Ishikawa (cell line): ENCODE measurements around the gene CHADL.

Experiments
- CEBPB ChIP-seq: IDR thresholded peaks from 2 replicates; pipeline ENCODE4 v1.6.1; 2012
- CREB1 ChIP-seq: IDR thresholded peaks from 2 replicates; pipeline ENCODE4 v1.6.1; 2012; ENCODE audit warnings: low read depth
- EGR1 ChIP-seq: IDR thresholded peaks from 2 replicates; pipeline ENCODE4 v1.6.1; 2012
- EP300 ChIP-seq: IDR thresholded peaks from 2 replicates; pipeline ENCODE4 v1.6.1; 2012; ENCODE audit warnings: borderline replicate concordance
- FOXM1 ChIP-seq: IDR thresholded peaks from 2 replicates; pipeline ENCODE4 v1.6.1; 2012; ENCODE audit warnings: low read depth, borderline replicate concordance
- NFIC ChIP-seq: IDR thresholded peaks from 2 replicates; pipeline ENCODE4 v1.6.1; 2012
- RAD21 ChIP-seq: IDR thresholded peaks from 2 replicates; pipeline ENCODE4 v1.6.1; 2012; ENCODE audit warnings: low read depth
- TAF1 ChIP-seq: IDR thresholded peaks from 2 replicates; pipeline ENCODE4 v1.6.1; 2012; ENCODE audit warnings: low read depth, mild to moderate bottlenecking
- YY1 ChIP-seq: IDR thresholded peaks from 2 replicates; pipeline ENCODE4 v1.6.1; 2012; ENCODE audit warnings: low read depth
- TF ChIP-seq, protein P1 (sequence below): IDR thresholded peaks from 2 replicates; pipeline ENCODE4 v1.6.1; 2012
- TF ChIP-seq, protein P2 (sequence below): IDR thresholded peaks from 2 replicates; pipeline ENCODE4 v1.6.1; 2012
- TF ChIP-seq, protein P3 (sequence below): IDR thresholded peaks from 2 replicates; pipeline ENCODE4 v1.6.1; 2012; ENCODE audit warnings: low read depth, mild to moderate bottlenecking

DNA sequence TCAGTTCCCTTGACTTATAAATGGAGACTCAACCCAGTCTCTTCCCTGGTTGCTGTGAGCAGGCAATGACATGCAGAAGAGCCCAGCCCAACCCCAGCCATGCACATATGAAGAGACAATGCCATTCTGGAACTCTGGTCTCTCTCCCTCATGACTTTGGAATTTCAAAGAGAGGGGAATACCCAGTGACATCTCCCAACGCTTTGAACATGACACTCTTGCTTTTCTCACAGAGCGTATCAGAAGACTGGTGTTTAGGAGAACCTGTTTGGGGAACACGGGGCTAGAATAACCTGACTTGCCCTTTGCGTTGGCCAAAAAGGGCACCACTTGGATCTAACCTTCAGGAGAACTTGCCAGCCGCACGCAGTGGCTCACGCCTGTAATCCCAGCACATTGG, 32.4 kb upstream of the CHADL start:
- TF ChIP-seq NFIC = no peak
- no peak for TF ChIP-seq EP300
- TF ChIP-seq EGR1 = no peak
- TF ChIP-seq YY1 = no peak
- no peak for TF ChIP-seq RAD21
- TF ChIP-seq CREB1 = no peak
- no peak for TF ChIP-seq FOXM1
- TF ChIP-seq TAF1 = no peak
- TF ChIP-seq CEBPB = no peak
- TF ChIP-seq, protein P1, sequence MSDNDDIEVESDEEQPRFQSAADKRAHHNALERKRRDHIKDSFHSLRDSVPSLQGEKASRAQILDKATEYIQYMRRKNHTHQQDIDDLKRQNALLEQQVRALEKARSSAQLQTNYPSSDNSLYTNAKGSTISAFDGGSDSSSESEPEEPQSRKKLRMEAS = no peak
- TF ChIP-seq, protein P2, sequence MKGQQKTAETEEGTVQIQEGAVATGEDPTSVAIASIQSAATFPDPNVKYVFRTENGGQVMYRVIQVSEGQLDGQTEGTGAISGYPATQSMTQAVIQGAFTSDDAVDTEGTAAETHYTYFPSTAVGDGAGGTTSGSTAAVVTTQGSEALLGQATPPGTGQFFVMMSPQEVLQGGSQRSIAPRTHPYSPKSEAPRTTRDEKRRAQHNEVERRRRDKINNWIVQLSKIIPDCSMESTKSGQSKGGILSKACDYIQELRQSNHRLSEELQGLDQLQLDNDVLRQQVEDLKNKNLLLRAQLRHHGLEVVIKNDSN = no peak
- TF ChIP-seq, protein P3, sequence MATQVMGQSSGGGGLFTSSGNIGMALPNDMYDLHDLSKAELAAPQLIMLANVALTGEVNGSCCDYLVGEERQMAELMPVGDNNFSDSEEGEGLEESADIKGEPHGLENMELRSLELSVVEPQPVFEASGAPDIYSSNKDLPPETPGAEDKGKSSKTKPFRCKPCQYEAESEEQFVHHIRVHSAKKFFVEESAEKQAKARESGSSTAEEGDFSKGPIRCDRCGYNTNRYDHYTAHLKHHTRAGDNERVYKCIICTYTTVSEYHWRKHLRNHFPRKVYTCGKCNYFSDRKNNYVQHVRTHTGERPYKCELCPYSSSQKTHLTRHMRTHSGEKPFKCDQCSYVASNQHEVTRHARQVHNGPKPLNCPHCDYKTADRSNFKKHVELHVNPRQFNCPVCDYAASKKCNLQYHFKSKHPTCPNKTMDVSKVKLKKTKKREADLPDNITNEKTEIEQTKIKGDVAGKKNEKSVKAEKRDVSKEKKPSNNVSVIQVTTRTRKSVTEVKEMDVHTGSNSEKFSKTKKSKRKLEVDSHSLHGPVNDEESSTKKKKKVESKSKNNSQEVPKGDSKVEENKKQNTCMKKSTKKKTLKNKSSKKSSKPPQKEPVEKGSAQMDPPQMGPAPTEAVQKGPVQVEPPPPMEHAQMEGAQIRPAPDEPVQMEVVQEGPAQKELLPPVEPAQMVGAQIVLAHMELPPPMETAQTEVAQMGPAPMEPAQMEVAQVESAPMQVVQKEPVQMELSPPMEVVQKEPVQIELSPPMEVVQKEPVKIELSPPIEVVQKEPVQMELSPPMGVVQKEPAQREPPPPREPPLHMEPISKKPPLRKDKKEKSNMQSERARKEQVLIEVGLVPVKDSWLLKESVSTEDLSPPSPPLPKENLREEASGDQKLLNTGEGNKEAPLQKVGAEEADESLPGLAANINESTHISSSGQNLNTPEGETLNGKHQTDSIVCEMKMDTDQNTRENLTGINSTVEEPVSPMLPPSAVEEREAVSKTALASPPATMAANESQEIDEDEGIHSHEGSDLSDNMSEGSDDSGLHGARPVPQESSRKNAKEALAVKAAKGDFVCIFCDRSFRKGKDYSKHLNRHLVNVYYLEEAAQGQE = no peak
